ENCODE data around the gene SLC45A1.

DNA sequence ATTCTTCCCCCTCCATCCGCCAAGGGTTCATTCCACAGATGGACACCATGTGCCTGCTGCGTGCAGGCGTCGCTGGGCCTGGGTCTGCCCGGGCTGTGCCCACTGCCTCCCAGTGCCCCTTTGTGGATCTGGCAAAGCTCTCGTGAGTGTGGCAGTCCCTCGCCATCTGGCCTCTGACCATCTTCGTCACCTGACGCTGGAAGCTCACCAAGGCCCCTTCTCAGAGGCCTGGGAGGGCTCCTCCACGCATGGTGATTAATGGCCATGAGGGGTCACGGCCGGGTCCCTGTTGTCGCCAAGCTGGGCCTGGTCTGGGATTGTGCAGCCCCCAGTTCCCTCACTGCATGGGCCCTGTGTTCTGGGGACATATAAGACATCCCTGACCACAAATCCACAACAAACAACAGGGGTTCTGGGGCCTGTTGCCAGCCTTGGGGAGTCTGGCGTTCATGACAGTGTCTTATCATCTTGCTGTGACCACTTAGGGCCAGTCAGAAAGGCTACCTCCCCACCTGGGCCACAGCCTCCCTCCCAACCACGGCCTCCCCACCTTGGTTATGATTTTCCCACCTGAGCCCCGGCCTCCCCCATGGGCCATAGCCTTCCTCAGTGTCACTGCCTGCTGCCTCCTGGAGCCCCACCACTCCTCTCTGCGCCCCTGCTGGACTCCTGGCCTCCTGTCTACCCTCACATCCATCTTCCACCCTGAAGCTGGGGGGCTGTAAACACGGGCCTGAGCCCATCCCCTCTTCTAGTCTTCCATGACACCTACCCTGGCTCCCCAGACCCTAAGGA lies 27.9 kb downstream of the SLC45A1 start:
- TF ChIP-seq POLR2AphosphoS5 (IDR thresholded peaks at IDR 0.05; ENCODE audit: low read depth, low read length), result no peak
- no peak for TF ChIP-seq TAF1 (IDR thresholded peaks at IDR 0.05; ENCODE audit: borderline replicate concordance, insufficient read depth, low read length)
- TF ChIP-seq, protein P1, sequence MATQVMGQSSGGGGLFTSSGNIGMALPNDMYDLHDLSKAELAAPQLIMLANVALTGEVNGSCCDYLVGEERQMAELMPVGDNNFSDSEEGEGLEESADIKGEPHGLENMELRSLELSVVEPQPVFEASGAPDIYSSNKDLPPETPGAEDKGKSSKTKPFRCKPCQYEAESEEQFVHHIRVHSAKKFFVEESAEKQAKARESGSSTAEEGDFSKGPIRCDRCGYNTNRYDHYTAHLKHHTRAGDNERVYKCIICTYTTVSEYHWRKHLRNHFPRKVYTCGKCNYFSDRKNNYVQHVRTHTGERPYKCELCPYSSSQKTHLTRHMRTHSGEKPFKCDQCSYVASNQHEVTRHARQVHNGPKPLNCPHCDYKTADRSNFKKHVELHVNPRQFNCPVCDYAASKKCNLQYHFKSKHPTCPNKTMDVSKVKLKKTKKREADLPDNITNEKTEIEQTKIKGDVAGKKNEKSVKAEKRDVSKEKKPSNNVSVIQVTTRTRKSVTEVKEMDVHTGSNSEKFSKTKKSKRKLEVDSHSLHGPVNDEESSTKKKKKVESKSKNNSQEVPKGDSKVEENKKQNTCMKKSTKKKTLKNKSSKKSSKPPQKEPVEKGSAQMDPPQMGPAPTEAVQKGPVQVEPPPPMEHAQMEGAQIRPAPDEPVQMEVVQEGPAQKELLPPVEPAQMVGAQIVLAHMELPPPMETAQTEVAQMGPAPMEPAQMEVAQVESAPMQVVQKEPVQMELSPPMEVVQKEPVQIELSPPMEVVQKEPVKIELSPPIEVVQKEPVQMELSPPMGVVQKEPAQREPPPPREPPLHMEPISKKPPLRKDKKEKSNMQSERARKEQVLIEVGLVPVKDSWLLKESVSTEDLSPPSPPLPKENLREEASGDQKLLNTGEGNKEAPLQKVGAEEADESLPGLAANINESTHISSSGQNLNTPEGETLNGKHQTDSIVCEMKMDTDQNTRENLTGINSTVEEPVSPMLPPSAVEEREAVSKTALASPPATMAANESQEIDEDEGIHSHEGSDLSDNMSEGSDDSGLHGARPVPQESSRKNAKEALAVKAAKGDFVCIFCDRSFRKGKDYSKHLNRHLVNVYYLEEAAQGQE (IDR thresholded peaks at IDR 0.05; ENCODE audit: insufficient read depth in 1 of 2, low read depth in 2 of 2, low read length in 2 of 2), result no peak
- no peak for TF ChIP-seq SIN3A (IDR thresholded peaks at IDR 0.05; ENCODE audit: borderline replicate concordance, insufficient read depth, low read length)
- no peak for TF ChIP-seq FOXP2 (optimal IDR thresholded peaks at IDR 0.05; ENCODE audit: borderline replicate concordance, extremely low read depth, extremely low read length, insufficient read depth)

Measured in PFSK-1 (cell line).